Stimulated activated CD8-positive, alpha-beta memory T cell treated with anti-CD3 and anti-CD28 coated beads, Interleukin-7, amount 100 ng/mL, for 4 hours (primary cell): ENCODE measurements around the gene NBPF1.
"Not testable (repeated sequence)": the region's sequence is repeated elsewhere in the genome, so short reads cannot be mapped to it uniquely, and the experiment has no call there.

ENCODE experiments used
- DNase-seq, 2 donors: peaks; one replicate each; pipeline ENCODE4 v3.0.0-alpha.2; 2020; ENCODE audit warnings: low read depth in 2 of 2

NBPF1 gene

GRCh38 chr1:16516694-16517410, 96.5 kb downstream of the NBPF1 start:
- not testable (repeated sequence) for DNase-seq

- peak; percentile 58 to 66 for DNase-seq
Observed at GRCh38 chr1:16514107-16515055, 99.0 kb downstream of the NBPF1 start, which contains the start of gene RNU1-1. Gene RNU1-1, minus strand, starts transcription at chr1:16514285.

GRCh38 chr1:16513412-16514106, 99.8 kb downstream of the NBPF1 start:
- peak; percentile 40 for DNase-seq

- not testable (repeated sequence) for DNase-seq
Observed at GRCh38 chr1:16512624-16513411, 100.5 kb downstream of the NBPF1 start.
